ENCODE measurements around the gene RHOH. TPM values are rescaled to one million over a fixed set of nuclear protein-coding genes. Genes with fewer than 3 reads are reported as not detected.

RHOH gene
- total RNA-seq, 3 donors from 2014 or later (not counting 1 experiment from before 2014, with no cell fraction given) = 195 to 233 (median 195) TPM

- Histone ChIP-seq H3K27me3 (ENCODE audit: control insufficient read depth, insufficient read depth, low read length) (no peaks in the 10 kb centered on the region), H3K4me1 (ENCODE audit: control insufficient read depth, insufficient read depth, low read length) (peaks cover 15% of the 10 kb centered on the region), H3K9me3 (ENCODE audit: control insufficient read depth, insufficient read depth, low read length) (no peaks in the 10 kb centered on the region), H3K4me3 (ENCODE audit: low read length) (no peak overlapping the region), H3K36me3 (ENCODE audit: control insufficient read depth, insufficient read depth, low read length) (no peaks in the 10 kb centered on the region), H3K27ac (ENCODE audit: low read length) (no peak overlapping the region)
- Mint-ChIP-seq H3K4me3 (no peak overlapping the region), H3K27ac (no peak overlapping the region), H3K27me3 (ENCODE audit: low read depth in 2 of 2) (no peaks in the 10 kb centered on the region), H3K9me3 (no peaks in the 10 kb centered on the region), H3K4me1 (peaks cover 20 to 24% of the 10 kb centered on the region in 2 donors), H3K36me3 (no peaks in the 10 kb centered on the region)
- ATAC-seq (no peak), DNase-seq (no peak)
- WGBS (ENCODE audit: insufficient coverage) = 96% methylated on average over 10 of the region's 12 CpGs
- intact Hi-C loops (cut with micrococcal nuclease) = no loop called here
- no peak for TF ChIP-seq CTCF (IDR thresholded peaks at IDR 0.05)
Measured at GRCh38 chr4:40270609-40271008, 73.8 kb downstream of the RHOH start.

- ATAC-seq (no peak), DNase-seq (no peak)
- peaks cover 0 to 6% of the 10 kb centered on the region in 2 donors for H3K4me1 Mint-ChIP-seq
Measured at GRCh38 chr4:40275065-40275730, 78.4 kb downstream of the RHOH start.

GRCh38 chr4:40276546-40276945 is 79.7 kb downstream of the RHOH start:
- Mint-ChIP-seq H3K36me3 (no peaks in the 10 kb centered on the region), H3K4me1 (peaks cover 6 to 7% of the 10 kb centered on the region in 2 donors), H3K4me3 (no peak overlapping the region), H3K27me3 (ENCODE audit: low read depth in 2 of 2) (no peaks in the 10 kb centered on the region), H3K9me3 (no peaks in the 10 kb centered on the region), H3K27ac (no peak overlapping the region)
- no peak overlapping the region for H3K27ac ChIP-seq (ENCODE audit: low read length)
- 55% methylated on average over 4 of the region's 4 CpGs for WGBS (ENCODE audit: insufficient coverage)
- DNase-seq = no peak
- no peak for ATAC-seq
- H3K36me3 ChIP-seq (ENCODE audit: control insufficient read depth, insufficient read depth, low read length) = no peaks in the 10 kb centered on the region
- intact Hi-C loops (cut with micrococcal nuclease) = no loop called here
- H3K27me3 ChIP-seq (ENCODE audit: control insufficient read depth, insufficient read depth, low read length) = no peaks in the 10 kb centered on the region
- H3K9me3 ChIP-seq (ENCODE audit: control insufficient read depth, insufficient read depth, low read length) = no peaks in the 10 kb centered on the region
- H3K4me1 ChIP-seq (ENCODE audit: control insufficient read depth, insufficient read depth, low read length) = no peaks in the 10 kb centered on the region
- no peak overlapping the region for H3K4me3 ChIP-seq (ENCODE audit: low read length)
- TF ChIP-seq CTCF (IDR thresholded peaks at IDR 0.05) = no peak

More at GRCh38 chr4:40275065-40275730, 78.4 kb downstream of the RHOH start:
- TF ChIP-seq CTCF (IDR thresholded peaks at IDR 0.05) = no peak
- 95% methylated on average over 3 of the region's 3 CpGs for WGBS (ENCODE audit: insufficient coverage)
- Mint-ChIP-seq H3K4me3 (no peak overlapping the region), H3K36me3 (no peaks in the 10 kb centered on the region), H3K9me3 (no peaks in the 10 kb centered on the region), H3K27me3 (ENCODE audit: low read depth in 2 of 2) (no peaks in the 10 kb centered on the region), H3K27ac (no peak overlapping the region)
- Histone ChIP-seq H3K4me3 (ENCODE audit: low read length) (no peak overlapping the region), H3K36me3 (ENCODE audit: control insufficient read depth, insufficient read depth, low read length) (no peaks in the 10 kb centered on the region), H3K27me3 (ENCODE audit: control insufficient read depth, insufficient read depth, low read length) (no peaks in the 10 kb centered on the region), H3K9me3 (ENCODE audit: control insufficient read depth, insufficient read depth, low read length) (no peaks in the 10 kb centered on the region), H3K27ac (ENCODE audit: low read length) (no peak overlapping the region), H3K4me1 (ENCODE audit: control insufficient read depth, insufficient read depth, low read length) (no peaks in the 10 kb centered on the region)
- intact Hi-C loops (cut with micrococcal nuclease) = no loop called here

- no peak overlapping the region for H3K4me3 ChIP-seq (ENCODE audit: low read length)
- 89% methylated on average over 1 of the region's 2 CpGs for WGBS (ENCODE audit: insufficient coverage)
- H3K9me3 ChIP-seq (ENCODE audit: control insufficient read depth, insufficient read depth, low read length) = no peaks in the 10 kb centered on the region
- no peak for DNase-seq
- ATAC-seq = no peak
- Mint-ChIP-seq H3K9me3 (no peaks in the 10 kb centered on the region), H3K27me3 (ENCODE audit: low read depth in 2 of 2) (no peaks in the 10 kb centered on the region), H3K4me1 (peaks cover 0 to 7% of the 10 kb centered on the region in 2 donors), H3K27ac (no peak overlapping the region), H3K4me3 (no peak overlapping the region), H3K36me3 (no peaks in the 10 kb centered on the region)
- H3K27ac ChIP-seq (ENCODE audit: low read length) = no peak overlapping the region
- H3K27me3 ChIP-seq (ENCODE audit: control insufficient read depth, insufficient read depth, low read length) = no peaks in the 10 kb centered on the region
- no peaks in the 10 kb centered on the region for H3K36me3 ChIP-seq (ENCODE audit: control insufficient read depth, insufficient read depth, low read length)
- peaks cover 16% of the 10 kb centered on the region for H3K4me1 ChIP-seq (ENCODE audit: control insufficient read depth, insufficient read depth, low read length)
- intact Hi-C loops (cut with micrococcal nuclease) = no loop called here
- no peak for TF ChIP-seq CTCF (IDR thresholded peaks at IDR 0.05)
Measured at GRCh38 chr4:40280586-40280985, 83.8 kb downstream of the RHOH start.
